Measurements from ENCODE around the gene GHRH.

The GHRH gene

DNA sequence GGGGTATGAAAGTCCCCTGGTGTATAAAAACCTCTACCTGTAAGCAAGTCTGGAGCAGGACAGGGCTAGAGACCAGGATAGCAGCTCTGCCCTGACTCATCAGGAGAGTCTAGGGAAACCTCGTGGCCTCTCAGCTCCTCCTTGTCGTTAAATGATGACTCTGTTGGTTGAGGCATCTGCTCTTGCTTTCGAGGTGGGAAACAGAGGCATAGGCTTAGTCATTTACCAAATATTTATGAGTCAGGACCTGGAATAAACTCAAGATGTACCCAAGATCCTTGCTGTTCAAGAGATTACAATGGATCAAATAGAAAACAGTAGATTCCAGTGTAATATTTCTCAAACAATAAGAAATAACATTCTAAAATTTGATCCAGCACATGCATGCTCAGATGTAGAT, 33.4 kb upstream of the GHRH start:
- H3K27me3 ChIP-seq (ENCODE audit: control insufficient read depth in 3 of 3, insufficient read depth in 3 of 3, low read depth in 1 of 3, low read length in 3 of 3): no peaks in the 10 kb centered on the region
- H2AFZ ChIP-seq (ENCODE audit: low read length): no peak overlapping the region
- H3K14ac ChIP-seq (ENCODE audit: low read length): no peak overlapping the region
- no peak overlapping the region for H3K4me2 ChIP-seq (ENCODE audit: insufficient read depth, low read length, poor library complexity, severe bottlenecking)
- H3K36me3 ChIP-seq (replicated peaks in 1 of 2; ENCODE audit: control insufficient read depth in 2 of 2, insufficient read depth in 2 of 2, low read length in 2 of 2): peaks cover 2 to 62% of the 10 kb centered on the region in 2 donors
- H3K9me3 ChIP-seq (replicated peaks in 1 of 2; ENCODE audit: control insufficient read depth in 2 of 2, insufficient read depth in 1 of 2, low read depth in 1 of 2, low read length in 2 of 2): peaks cover 3 to 15% of the 10 kb centered on the region in 2 donors
- WGBS, 2 donors (ENCODE audit: extremely low coverage in 2 of 2, insufficient read length in 2 of 2, insufficient replicate concordance in 1 of 2): no CpG with 5 or more reads among the region's 3 CpGs
- no peak overlapping the region for H3K23ac ChIP-seq (ENCODE audit: low read depth, low read length, poor library complexity)
- H3K4ac ChIP-seq (ENCODE audit: low read length): no peak overlapping the region
- no peak overlapping the region for H3K27ac ChIP-seq (replicated peaks; ENCODE audit: low read length)
- no peak overlapping the region for H3K4me3 ChIP-seq (ENCODE audit: low read length in 2 of 2)
- H3K4me1 ChIP-seq (ENCODE audit: control insufficient read depth in 2 of 2, insufficient read depth in 1 of 2, low read depth in 1 of 2, low read length in 2 of 2): peaks cover 6 to 9% of the 10 kb centered on the region in 2 donors
- H2BK5ac ChIP-seq (ENCODE audit: low read length): no peak overlapping the region
- H2BK120ac ChIP-seq (ENCODE audit: low read depth, low read length): no peak overlapping the region
- H2BK12ac ChIP-seq (ENCODE audit: low read length): no peak overlapping the region
- no peak overlapping the region for H4K91ac ChIP-seq (ENCODE audit: low read depth, low read length, poor library complexity)
- H3K79me1 ChIP-seq (ENCODE audit: low read depth, low read length): peaks cover 4% of the 10 kb centered on the region
- H2AK5ac ChIP-seq (ENCODE audit: low read depth, low read length): no peak overlapping the region
- H3K18ac ChIP-seq (ENCODE audit: low read length): no peak overlapping the region
- H4K8ac ChIP-seq (ENCODE audit: low read depth, low read length): no peak overlapping the region
- no peak overlapping the region for H3K9ac ChIP-seq (ENCODE audit: low read depth, low read length, poor library complexity)
- no peak overlapping the region for H2BK15ac ChIP-seq (ENCODE audit: low read length)
- no peak for DNase-seq (ENCODE audit: low spot score)

DNA sequence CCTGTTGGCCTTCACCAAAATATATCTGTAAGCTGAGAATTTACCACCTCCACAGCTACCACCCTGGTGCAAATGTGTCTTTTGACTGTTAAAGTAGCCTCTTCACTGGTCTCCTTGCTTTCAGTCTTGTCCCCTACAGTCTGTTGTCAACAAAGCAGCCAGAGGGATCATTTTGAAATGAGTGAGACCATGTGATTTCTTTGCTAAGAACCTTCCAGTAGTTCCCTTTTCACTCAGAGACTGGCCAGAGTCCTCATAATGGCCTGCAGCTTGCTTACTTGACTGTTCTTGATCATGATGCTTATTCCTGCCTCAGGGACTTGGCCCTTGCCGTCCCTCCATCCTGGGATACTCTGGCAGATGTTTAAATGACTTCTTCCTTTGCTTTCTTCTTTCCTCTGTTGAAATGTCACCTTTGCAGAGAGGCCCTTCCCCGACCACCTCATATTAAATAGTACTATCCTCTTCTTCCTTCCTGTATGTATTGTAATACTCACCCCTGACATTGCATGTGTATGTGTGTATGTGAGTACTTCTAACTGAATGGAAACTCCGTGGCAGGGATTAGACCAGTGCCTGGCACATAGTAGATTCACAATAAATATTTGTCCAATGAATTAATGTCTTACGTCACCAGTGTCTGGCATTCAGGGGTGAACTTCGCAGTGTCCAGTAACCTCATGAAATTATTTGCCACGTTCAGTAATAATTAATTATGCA, 32.8 kb upstream of the GHRH start:
- no peak overlapping the region for H3K9ac ChIP-seq (ENCODE audit: low read depth, low read length, poor library complexity)
- peaks cover 2 to 56% of the 10 kb centered on the region in 2 donors for H3K36me3 ChIP-seq (replicated peaks in 1 of 2; ENCODE audit: control insufficient read depth in 2 of 2, insufficient read depth in 2 of 2, low read length in 2 of 2)
- no peak overlapping the region for H4K8ac ChIP-seq (ENCODE audit: low read depth, low read length)
- no peak overlapping the region for H4K91ac ChIP-seq (ENCODE audit: low read depth, low read length, poor library complexity)
- H3K4me2 ChIP-seq (ENCODE audit: insufficient read depth, low read length, poor library complexity, severe bottlenecking): no peak overlapping the region
- H3K4ac ChIP-seq (ENCODE audit: low read length): no peak overlapping the region
- H3K4me1 ChIP-seq (ENCODE audit: control insufficient read depth in 2 of 2, insufficient read depth in 1 of 2, low read depth in 1 of 2, low read length in 2 of 2): peaks cover 7 to 8% of the 10 kb centered on the region in 2 donors
- no peak overlapping the region for H2BK15ac ChIP-seq (ENCODE audit: low read length)
- no peak overlapping the region for H2BK5ac ChIP-seq (ENCODE audit: low read length)
- no peak for DNase-seq (ENCODE audit: low spot score)
- no peak overlapping the region for H3K27ac ChIP-seq (replicated peaks; ENCODE audit: low read length)
- no peak overlapping the region for H3K23ac ChIP-seq (ENCODE audit: low read depth, low read length, poor library complexity)
- no peak overlapping the region for H2BK12ac ChIP-seq (ENCODE audit: low read length)
- H3K4me3 ChIP-seq (ENCODE audit: low read length in 2 of 2): no peak overlapping the region
- H3K18ac ChIP-seq (ENCODE audit: low read length): no peak overlapping the region
- H2AK5ac ChIP-seq (ENCODE audit: low read depth, low read length): no peak overlapping the region
- no peak overlapping the region for H2AFZ ChIP-seq (ENCODE audit: low read length)
- H3K14ac ChIP-seq (ENCODE audit: low read length): no peak overlapping the region
- no peaks in the 10 kb centered on the region for H3K27me3 ChIP-seq (ENCODE audit: control insufficient read depth in 3 of 3, insufficient read depth in 3 of 3, low read depth in 1 of 3, low read length in 3 of 3)
- no peak overlapping the region for H2BK120ac ChIP-seq (ENCODE audit: low read depth, low read length)
- peaks cover 4% of the 10 kb centered on the region for H3K79me1 ChIP-seq (ENCODE audit: low read depth, low read length)
- H3K9me3 ChIP-seq (replicated peaks in 1 of 2; ENCODE audit: control insufficient read depth in 2 of 2, insufficient read depth in 1 of 2, low read depth in 1 of 2, low read length in 2 of 2): peaks cover 3 to 15% of the 10 kb centered on the region in 2 donors
- no CpG with 5 or more reads among the region's 6 CpGs for WGBS, 2 donors (ENCODE audit: extremely low coverage in 2 of 2, insufficient read length in 2 of 2, insufficient replicate concordance in 1 of 2)

DNA sequence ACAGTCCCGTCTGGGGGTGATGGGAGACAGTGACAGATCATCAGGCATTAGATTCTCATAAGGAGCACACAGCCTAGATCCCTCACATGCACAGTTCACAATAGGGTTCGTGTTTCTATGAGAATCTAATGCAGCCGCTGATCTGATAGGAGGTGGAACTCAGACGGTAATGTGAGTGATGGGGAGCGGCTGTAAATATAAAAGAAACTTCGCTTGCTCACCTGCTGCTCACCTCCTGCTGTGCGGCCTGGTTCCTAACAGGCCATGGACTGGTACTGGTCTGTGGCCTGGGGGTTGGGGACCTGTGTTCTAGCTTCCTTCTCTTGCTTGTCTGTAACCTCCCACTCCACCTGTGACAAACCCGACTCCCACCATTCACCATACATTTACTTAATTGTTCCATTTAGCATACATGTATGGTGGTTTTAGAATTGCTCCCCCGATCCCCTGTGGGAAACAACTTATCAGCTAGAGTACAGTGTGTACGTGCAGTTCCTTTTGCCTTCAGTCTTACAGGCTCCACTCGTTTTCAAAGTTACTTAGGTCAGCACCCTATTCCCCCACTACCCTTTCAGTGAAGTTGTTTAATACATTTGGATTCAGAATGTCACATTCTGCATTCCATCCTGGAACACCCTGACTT, 31.8 kb upstream of the GHRH start:
- Histone ChIP-seq H4K91ac (ENCODE audit: low read depth, low read length, poor library complexity) (no peak overlapping the region), H2BK5ac (ENCODE audit: low read length) (no peak overlapping the region), H2BK15ac (ENCODE audit: low read length) (no peak overlapping the region), H2BK120ac (ENCODE audit: low read depth, low read length) (no peak overlapping the region), H2BK12ac (ENCODE audit: low read length) (no peak overlapping the region), H3K14ac (ENCODE audit: low read length) (no peak overlapping the region), H3K18ac (ENCODE audit: low read length) (no peak overlapping the region), H2AFZ (ENCODE audit: low read length) (no peak overlapping the region), H3K9ac (ENCODE audit: low read depth, low read length, poor library complexity) (no peak overlapping the region), H3K23ac (ENCODE audit: low read depth, low read length, poor library complexity) (no peak overlapping the region), H3K9me3 (replicated peaks in 1 of 2; ENCODE audit: control insufficient read depth in 2 of 2, insufficient read depth in 1 of 2, low read depth in 1 of 2, low read length in 2 of 2) (peaks cover 3 to 15% of the 10 kb centered on the region in 2 donors), H3K27me3 (ENCODE audit: control insufficient read depth in 3 of 3, insufficient read depth in 3 of 3, low read depth in 1 of 3, low read length in 3 of 3) (no peaks in the 10 kb centered on the region), H3K36me3 (replicated peaks in 1 of 2; ENCODE audit: control insufficient read depth in 2 of 2, insufficient read depth in 2 of 2, low read length in 2 of 2) (peaks cover 2 to 47% of the 10 kb centered on the region in 2 donors), H3K79me1 (ENCODE audit: low read depth, low read length) (peaks cover 4% of the 10 kb centered on the region), H4K8ac (ENCODE audit: low read depth, low read length) (no peak overlapping the region), H3K4me1 (ENCODE audit: control insufficient read depth in 2 of 2, insufficient read depth in 1 of 2, low read depth in 1 of 2, low read length in 2 of 2) (peaks cover 8 to 9% of the 10 kb centered on the region in 2 donors), H3K4me2 (ENCODE audit: insufficient read depth, low read length, poor library complexity, severe bottlenecking) (no peak overlapping the region), H3K4me3 (ENCODE audit: low read length in 2 of 2) (no peak overlapping the region), H3K4ac (ENCODE audit: low read length) (no peak overlapping the region), H3K27ac (replicated peaks; ENCODE audit: low read length) (no peak overlapping the region), H2AK5ac (ENCODE audit: low read depth, low read length) (no peak overlapping the region)
- no CpG with 5 or more reads among the region's 11 CpGs for WGBS, 2 donors (ENCODE audit: extremely low coverage in 2 of 2, insufficient read length in 2 of 2, insufficient replicate concordance in 1 of 2)
- DNase-seq (ENCODE audit: low spot score): no peak

DNA sequence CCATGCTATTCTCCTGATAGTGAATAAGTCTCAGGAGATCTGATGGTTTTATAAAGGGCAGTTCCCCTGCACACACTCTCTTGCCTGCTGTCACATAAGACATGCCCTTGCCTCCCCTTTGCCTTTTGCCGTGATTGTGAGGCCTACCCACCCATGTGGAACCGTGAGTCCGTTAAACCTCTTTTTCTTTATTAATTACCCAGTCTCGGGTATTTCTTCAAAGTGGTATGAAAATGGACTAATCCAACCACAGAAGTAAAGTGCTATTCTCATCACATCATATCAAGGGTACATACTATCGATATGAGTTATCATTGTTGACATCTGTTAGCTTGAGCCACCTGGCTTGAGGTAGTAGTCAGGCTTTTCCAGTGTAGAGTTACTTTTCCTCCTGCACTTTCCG, 30.1 kb upstream of the GHRH start:
- no peak overlapping the region for H2BK15ac ChIP-seq (ENCODE audit: low read length)
- no peak overlapping the region for H4K8ac ChIP-seq (ENCODE audit: low read depth, low read length)
- H2AK5ac ChIP-seq (ENCODE audit: low read depth, low read length): no peak overlapping the region
- H2AFZ ChIP-seq (ENCODE audit: low read length): no peak overlapping the region
- peaks cover 2 to 37% of the 10 kb centered on the region in 2 donors for H3K36me3 ChIP-seq (replicated peaks in 1 of 2; ENCODE audit: control insufficient read depth in 2 of 2, insufficient read depth in 2 of 2, low read length in 2 of 2)
- no peak overlapping the region for H3K14ac ChIP-seq (ENCODE audit: low read length)
- H3K79me1 ChIP-seq (ENCODE audit: low read depth, low read length): peaks cover 2% of the 10 kb centered on the region
- no peak overlapping the region for H3K9ac ChIP-seq (ENCODE audit: low read depth, low read length, poor library complexity)
- no peak overlapping the region for H2BK5ac ChIP-seq (ENCODE audit: low read length)
- H2BK12ac ChIP-seq (ENCODE audit: low read length): no peak overlapping the region
- H3K4me1 ChIP-seq (ENCODE audit: control insufficient read depth in 2 of 2, insufficient read depth in 1 of 2, low read depth in 1 of 2, low read length in 2 of 2): peaks cover 8 to 9% of the 10 kb centered on the region in 2 donors
- H3K27me3 ChIP-seq (ENCODE audit: control insufficient read depth in 3 of 3, insufficient read depth in 3 of 3, low read depth in 1 of 3, low read length in 3 of 3): no peaks in the 10 kb centered on the region
- H3K27ac ChIP-seq (replicated peaks; ENCODE audit: low read length): no peak overlapping the region
- WGBS, 2 donors (ENCODE audit: extremely low coverage in 2 of 2, insufficient read length in 2 of 2, insufficient replicate concordance in 1 of 2): no CpG with 5 or more reads among the region's 6 CpGs
- DNase-seq (ENCODE audit: low spot score): no peak
- no peak overlapping the region for H4K91ac ChIP-seq (ENCODE audit: low read depth, low read length, poor library complexity)
- no peak overlapping the region for H3K4ac ChIP-seq (ENCODE audit: low read length)
- H3K23ac ChIP-seq (ENCODE audit: low read depth, low read length, poor library complexity): no peak overlapping the region
- no peak overlapping the region for H2BK120ac ChIP-seq (ENCODE audit: low read depth, low read length)
- H3K9me3 ChIP-seq (replicated peaks in 1 of 2; ENCODE audit: control insufficient read depth in 2 of 2, insufficient read depth in 1 of 2, low read depth in 1 of 2, low read length in 2 of 2): peaks cover 3 to 15% of the 10 kb centered on the region in 2 donors
- H3K4me2 ChIP-seq (ENCODE audit: insufficient read depth, low read length, poor library complexity, severe bottlenecking): no peak overlapping the region
- no peak overlapping the region for H3K4me3 ChIP-seq (ENCODE audit: low read length in 2 of 2)
- H3K18ac ChIP-seq (ENCODE audit: low read length): no peak overlapping the region
